Common myeloid progenitor, CD34-positive (primary cell): Measurements from ENCODE around the gene EGFR.

Source experiments
- CTCF ChIA-PET: fragments of 350-600 bp; sonication (Branson Sonifier 250); formaldehyde crosslinking; loops from one replicate; lab custom pipeline; 2021; ENCODE audit warnings: antibody characterized with exemption; lab: Charles Lee
- POLR2A ChIA-PET: fragments of 350-600 bp; sonication (Branson Sonifier 250); formaldehyde crosslinking; loops from one replicate; lab custom pipeline; 2021; ENCODE audit warnings: antibody characterized with exemption; lab: Charles Lee
- DNase-seq, 3 donors: peaks; one replicate each; pipeline versions ENCODE4 v3.0.0 to v3.0.0-alpha.2; 2013
- H3K27ac ChIP-seq, 2 experiments: 1 replicate in 1 of 2; 2 replicates in 1 of 2; pipeline ENCODE4 v1.7.0; 2013; ENCODE audit warnings: inconsistent platforms in 2 of 2, low read length in 2 of 2, mild to moderate bottlenecking in 2 of 2, low read depth in 1 of 2, moderate library complexity in 1 of 2; ENCODE audit not compliant: severe bottlenecking in 2 of 2, insufficient read depth in 1 of 2, poor library complexity in 1 of 2
- H3K27me3 ChIP-seq, 5 experiments: replicated peaks in 2 of 5; 1 replicate in 3 of 5; 2 replicates in 2 of 5; pipeline versions ENCODE4 v1.6.1 to v1.7.0; 2013; ENCODE audit warnings: low read length in 4 of 5, mild to moderate bottlenecking in 2 of 5, moderate library complexity in 2 of 5, inconsistent platforms in 1 of 5; ENCODE audit not compliant: insufficient read depth in 5 of 5, control insufficient read depth in 4 of 5
- H3K36me3 ChIP-seq, 4 experiments: 1 replicate in 2 of 4; 2 replicates in 2 of 4; pipeline versions ENCODE4 v1.6.1 to v1.7.0; 2013; ENCODE audit warnings: low read length in 3 of 4, control low read depth in 1 of 4, mild to moderate bottlenecking in 1 of 4; ENCODE audit not compliant: control insufficient read depth in 4 of 4, insufficient read depth in 4 of 4
- H3K4me1 ChIP-seq, 4 experiments: 1 replicate in 3 of 4; 2 replicates in 1 of 4; pipeline versions ENCODE4 v1.6.1 to v1.7.1; 2013; ENCODE audit warnings: low read length in 3 of 4, mild to moderate bottlenecking in 3 of 4, control low read depth in 1 of 4, inconsistent platforms in 1 of 4, moderate library complexity in 1 of 4; ENCODE audit not compliant: control insufficient read depth in 4 of 4, insufficient read depth in 4 of 4; ENCODE audit errors: control extremely low read depth in 1 of 4
- H3K4me3 ChIP-seq, 7 experiments: 1 replicate in 4 of 7; 2 replicates in 3 of 7; pipeline versions ENCODE4 v1.5.1 to v1.7.0; 2013; ENCODE audit warnings: mild to moderate bottlenecking in 7 of 7, low read length in 6 of 7, moderate library complexity in 6 of 7, inconsistent platforms in 2 of 7, low read depth in 2 of 7, control low read depth in 1 of 7; ENCODE audit not compliant: insufficient read depth in 4 of 7, control insufficient read depth in 1 of 7; ENCODE audit errors: extremely low read depth in 1 of 7
- H3K9me3 ChIP-seq, 5 experiments: 1 replicate in 4 of 5; 2 replicates in 1 of 5; pipeline versions ENCODE4 v1.6.1 to v1.7.1; 2013; ENCODE audit warnings: low read length in 4 of 5, mild to moderate bottlenecking in 2 of 5, inconsistent platforms in 1 of 5, low read depth in 1 of 5, moderate library complexity in 1 of 5; ENCODE audit not compliant: control insufficient read depth in 4 of 5, insufficient read depth in 2 of 5; ENCODE audit errors: control extremely low read depth in 1 of 5
- WGBS: methylation state at CpG from one replicate; pipeline ENCODE4 v1.1.5; 2013; ENCODE audit not compliant: insufficient coverage; 5-methylcytosine and 5-hydroxymethylcytosine counted together

EGFR gene

DNA sequence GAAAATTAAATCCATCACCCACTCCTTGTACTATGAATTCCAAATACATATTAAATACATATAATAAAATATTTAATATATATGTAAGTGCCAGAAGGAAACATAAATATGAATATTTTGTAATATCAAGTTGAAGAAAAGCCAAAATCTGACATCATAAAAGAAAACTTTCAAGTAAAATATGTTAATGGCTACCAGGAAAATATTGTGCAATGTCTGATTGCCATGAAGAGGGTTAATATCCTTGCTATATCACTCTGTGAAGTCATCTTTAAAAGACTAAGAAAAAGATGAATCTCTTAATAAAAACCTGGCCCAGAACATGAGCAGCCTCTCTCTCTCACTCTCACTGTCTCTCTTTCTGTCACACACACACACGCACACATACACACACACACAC, 130.2 kb downstream of the EGFR start:
- ChIA-PET CTCF (interaction anchor here (0.6 kb wide), 1 partner anchor 19 kb away, joined by 4 read pairs; no protein-coding TSS in a partner anchor), POLR2A (no interaction called here)
- H3K36me3 ChIP-seq, result no peaks in the 10 kb centered on the region
- DNase-seq, result no peak
- H3K27me3 ChIP-seq, result peaks cover 0 to 8% (median 0%) of the 10 kb centered on the region in 5 experiments
- H3K4me1 ChIP-seq, result no peaks in the 10 kb centered on the region
- no peak overlapping the region for H3K4me3 ChIP-seq
- peaks cover 0 to 3% (median 0%) of the 10 kb centered on the region in 5 experiments for H3K9me3 ChIP-seq
- H3K27ac ChIP-seq, result no peak overlapping the region
- no CpG with 5 or more reads among the region's 1 CpG for WGBS

DNA sequence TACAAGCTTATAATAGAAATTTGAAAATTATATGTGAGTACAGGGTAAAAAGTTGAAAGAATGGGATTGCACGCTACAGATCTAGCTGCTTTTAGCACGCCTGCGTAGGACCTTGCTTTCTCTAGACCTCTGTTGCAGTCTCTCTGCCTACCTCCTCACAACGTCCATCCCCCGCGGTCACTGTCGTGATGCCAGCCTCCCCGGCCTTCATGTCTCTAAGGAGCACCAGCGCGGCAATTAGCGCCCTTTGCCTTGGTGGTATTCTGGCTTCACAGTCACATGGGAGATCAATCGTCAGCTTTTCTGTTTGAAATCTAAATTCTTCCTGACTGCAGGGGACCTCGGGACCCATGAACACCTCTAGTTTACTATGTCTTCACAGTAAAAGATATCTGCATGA, 131.3 kb downstream of the EGFR start:
- ChIA-PET CTCF (no interaction called here), POLR2A (no interaction called here)
- Histone ChIP-seq H3K9me3 (peaks cover 0 to 3% (median 0%) of the 10 kb centered on the region in 5 experiments), H3K36me3 (no peaks in the 10 kb centered on the region), H3K27ac (no peak overlapping the region), H3K4me3 (no peak overlapping the region), H3K4me1 (no peaks in the 10 kb centered on the region), H3K27me3 (peaks cover 0 to 4% (median 0%) of the 10 kb centered on the region in 5 experiments)
- no peak for DNase-seq
- 94% methylated on average over 13 of the region's 13 CpGs for WGBS

DNA sequence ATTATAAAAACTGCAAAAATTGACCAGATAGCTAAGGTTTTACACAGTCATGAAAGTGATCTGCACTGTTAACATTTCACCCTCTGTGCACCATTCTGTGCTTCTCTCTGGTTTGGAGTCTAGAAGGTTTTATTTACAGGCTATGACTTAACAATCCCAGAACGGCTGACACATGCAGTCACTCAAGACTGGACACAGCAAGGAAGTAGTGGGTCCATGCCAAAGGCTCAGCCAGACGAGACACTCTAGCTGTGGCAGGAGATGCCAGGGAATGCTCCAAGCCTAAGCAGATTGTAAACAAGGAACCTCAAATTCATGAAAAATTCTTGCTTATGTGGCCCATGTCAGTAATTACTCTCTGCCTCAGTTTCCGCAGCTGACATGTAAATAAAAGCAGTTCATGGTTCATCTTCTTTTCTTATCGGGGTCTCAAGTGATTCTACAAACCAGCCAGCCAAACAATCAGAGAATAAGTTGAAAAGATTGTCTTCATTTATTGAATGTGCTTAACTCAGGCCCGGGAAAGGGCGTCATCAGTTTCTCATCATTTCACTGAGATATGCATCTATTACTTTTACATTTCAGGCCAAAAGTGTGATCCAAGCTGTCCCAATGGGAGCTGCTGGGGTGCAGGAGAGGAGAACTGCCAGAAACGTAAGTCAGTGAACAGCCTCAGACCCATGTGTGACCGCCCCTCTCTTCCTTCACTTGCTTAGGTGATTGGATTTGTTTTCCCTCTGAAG, 132.1 kb downstream of the EGFR start:
- peaks cover 0 to 3% (median 0%) of the 10 kb centered on the region in 5 experiments for H3K9me3 ChIP-seq
- H3K4me1 ChIP-seq, result no peaks in the 10 kb centered on the region
- ChIA-PET POLR2A (no interaction called here), CTCF (no interaction called here)
- WGBS, result 95% methylated on average over 6 of the region's 8 CpGs
- H3K36me3 ChIP-seq, result no peaks in the 10 kb centered on the region
- no peak overlapping the region for H3K4me3 ChIP-seq
- H3K27me3 ChIP-seq, result peaks cover 0 to 4% (median 0%) of the 10 kb centered on the region in 5 experiments
- no peak for DNase-seq
- no peak overlapping the region for H3K27ac ChIP-seq

DNA sequence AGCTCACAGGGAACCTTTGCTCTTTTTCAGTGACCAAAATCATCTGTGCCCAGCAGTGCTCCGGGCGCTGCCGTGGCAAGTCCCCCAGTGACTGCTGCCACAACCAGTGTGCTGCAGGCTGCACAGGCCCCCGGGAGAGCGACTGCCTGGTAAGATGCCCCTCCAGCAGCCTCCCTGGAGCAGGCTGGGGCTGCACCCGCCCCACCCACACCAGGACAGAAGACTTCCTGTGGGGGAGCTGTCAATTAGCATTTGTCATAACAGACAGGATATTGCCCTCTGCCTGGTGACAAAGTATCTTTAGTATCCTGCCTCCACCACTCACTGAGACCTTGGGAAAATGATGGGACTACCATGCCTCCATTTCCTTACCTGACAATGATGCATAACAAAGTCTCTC, 133.7 kb downstream of the EGFR start:
- Histone ChIP-seq H3K4me3 (no peak overlapping the region), H3K9me3 (peaks cover 0 to 3% (median 0%) of the 10 kb centered on the region in 5 experiments), H3K27ac (no peak overlapping the region), H3K4me1 (no peaks in the 10 kb centered on the region), H3K27me3 (peaks cover 0 to 11% (median 2%) of the 10 kb centered on the region in 5 experiments), H3K36me3 (no peaks in the 10 kb centered on the region)
- WGBS, result 97% methylated on average over 5 of the region's 6 CpGs
- ChIA-PET CTCF (no interaction called here), POLR2A (no interaction called here)
- DNase-seq, result no peak

DNA sequence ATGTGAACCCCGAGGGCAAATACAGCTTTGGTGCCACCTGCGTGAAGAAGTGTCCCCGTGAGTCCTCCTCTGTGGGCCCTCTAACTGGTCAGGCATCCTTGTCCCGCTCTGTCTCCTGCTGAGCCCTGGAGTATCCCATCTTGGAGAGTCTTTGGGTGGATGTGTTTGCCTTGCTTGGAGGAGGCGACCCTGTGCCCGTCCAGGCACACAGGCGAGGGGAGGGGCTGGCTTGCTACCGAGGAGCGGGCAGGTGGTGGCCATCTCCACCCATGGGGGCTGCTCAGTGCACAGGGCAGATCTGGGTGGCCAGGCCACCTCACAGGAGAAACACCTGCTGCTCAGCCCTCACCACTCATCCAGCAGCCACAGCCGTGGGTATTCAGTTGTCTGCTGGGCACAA, 135.3 kb downstream of the EGFR start:
- no peak for DNase-seq
- ChIA-PET CTCF (no interaction called here), POLR2A (no interaction called here)
- Histone ChIP-seq H3K36me3 (no peaks in the 10 kb centered on the region), H3K4me3 (no peak overlapping the region), H3K27ac (no peak overlapping the region), H3K4me1 (no peaks in the 10 kb centered on the region), H3K9me3 (no peaks in the 10 kb centered on the region), H3K27me3 (peaks cover 0 to 22% (median 4%) of the 10 kb centered on the region in 5 experiments)
- WGBS, result 97% methylated on average over 9 of the region's 10 CpGs

DNA sequence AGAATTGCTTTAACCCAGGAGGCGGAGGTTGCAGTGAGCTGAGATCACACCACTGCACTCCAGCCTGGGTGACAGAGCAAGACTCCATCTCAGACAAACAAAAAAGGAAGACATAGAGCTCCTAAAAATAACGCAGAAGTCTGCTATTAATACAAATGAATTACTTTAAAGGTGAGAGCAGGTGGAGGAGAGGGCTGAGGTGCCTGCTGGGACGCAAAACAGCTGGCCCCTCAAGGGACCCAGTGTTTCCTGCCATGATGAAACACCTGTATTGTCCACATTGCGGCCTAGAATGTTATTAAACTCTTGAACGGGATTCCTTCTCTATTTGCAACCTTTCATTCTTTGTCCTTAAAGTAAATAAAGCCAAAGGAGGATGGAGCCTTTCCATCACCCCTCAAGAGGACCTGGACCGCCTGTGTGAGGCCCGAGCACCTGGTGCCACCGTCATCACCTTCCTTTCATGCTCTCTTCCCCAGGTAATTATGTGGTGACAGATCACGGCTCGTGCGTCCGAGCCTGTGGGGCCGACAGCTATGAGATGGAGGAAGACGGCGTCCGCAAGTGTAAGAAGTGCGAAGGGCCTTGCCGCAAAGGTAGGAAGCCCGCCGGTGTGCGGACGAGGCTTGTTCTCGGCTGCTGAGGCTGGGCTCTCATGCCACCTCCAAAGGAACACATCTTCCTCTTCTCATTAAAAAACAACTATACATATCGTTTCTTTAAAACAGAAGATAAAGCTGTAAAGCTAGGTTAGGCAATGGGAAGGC, 136.7 kb downstream of the EGFR start:
- H3K27ac ChIP-seq, result no peak overlapping the region
- H3K27me3 ChIP-seq, result peaks cover 0 to 24% (median 4%) of the 10 kb centered on the region in 5 experiments
- H3K36me3 ChIP-seq, result no peaks in the 10 kb centered on the region
- no peak for DNase-seq
- 96% methylated on average over 21 of the region's 24 CpGs for WGBS
- ChIA-PET POLR2A (no interaction called here), CTCF (no interaction called here)
- H3K4me1 ChIP-seq, result no peaks in the 10 kb centered on the region
- no peaks in the 10 kb centered on the region for H3K9me3 ChIP-seq
- no peak overlapping the region for H3K4me3 ChIP-seq
